ENCODE data around the gene PRKCE. TPM values are rescaled to one million over a fixed set of nuclear protein-coding genes. Genes with fewer than 3 reads are reported as not detected.

PRKCE gene
- total and polyA plus RNA-seq, 2 of the 8 experiments (the other 6 are each of a cell fraction or from before 2014, with no cell fraction given), result 0.54 to 2.1 TPM

- no peak overlapping the region for H2BK120ac ChIP-seq (replicated peaks; ENCODE audit: low read depth, low read length)
- no peak overlapping the region for H3K23ac ChIP-seq (ENCODE audit: insufficient read length)
- peaks cover 0 to 3% (median 2%) of the 10 kb centered on the region in 4 experiments; a peak in 3 of 7 replicates for H3K4me1 ChIP-seq (replicated peaks in 1 of 4; ENCODE audit: control insufficient read depth in 3 of 4, insufficient read depth in 4 of 4, low read length in 3 of 4)
- peaks cover 1% of the 10 kb centered on the region; the same call in 1 of the 2 replicates for H3K23me2 ChIP-seq (ENCODE audit: low read depth, low read length)
- WGBS, 2 experiments (ENCODE audit: extremely low coverage in 1 of 2, insufficient coverage in 1 of 2, insufficient read length in 1 of 2, insufficient replicate concordance in 2 of 2, low coverage in 1 of 2, low lambda C conversion rate in 2 of 2, missing lambda C conversion rate in 1 of 2), result 84% methylated on average over 8 of the region's 8 CpGs; no CpG with 5 or more reads in 1 of the 2 experiments
- H4K20me1 ChIP-seq (replicated peaks in 1 of 2; ENCODE audit: control insufficient read depth in 1 of 2, insufficient read depth in 2 of 2, low read length in 2 of 2), result no peaks in the 10 kb centered on the region
- ChIA-PET POLR2A (ENCODE audit: partially characterized antibody) (no interaction called here), CTCF (ENCODE audit: partially characterized antibody) (interaction anchor here (0.9 to 1.5 kb wide), 2 partner anchors 129 to 174 kb away, joined by 3 read pairs; no protein-coding TSS in a partner anchor)
- no peaks in the 10 kb centered on the region for H3K36me3 ChIP-seq (ENCODE audit: control insufficient read depth in 2 of 4, insufficient read depth in 4 of 4, low read length in 3 of 4)
- H3K18ac ChIP-seq (ENCODE audit: extremely low read depth, low read length), result no peak overlapping the region
- H2BK15ac ChIP-seq (ENCODE audit: low read length), result no peak overlapping the region
- H3K27ac ChIP-seq (ENCODE audit: low read depth, low read length), result no peak overlapping the region
- FAIRE-seq (no peak), DNase-seq (ENCODE audit: low read depth in 1 of 2, low spot score in 2 of 2) (no peak)
- H4K91ac ChIP-seq (replicated peaks; ENCODE audit: insufficient read length, low read length), result no peak overlapping the region
- no peak overlapping the region for H3K4me2 ChIP-seq (ENCODE audit: insufficient read depth in 1 of 2, low read depth in 2 of 2, low read length in 2 of 2)
- no peaks in the 10 kb centered on the region for H3K79me1 ChIP-seq (ENCODE audit: low read depth, low read length)
- H3K9ac ChIP-seq (replicated peaks in 1 of 4; ENCODE audit: extremely low read depth in 1 of 4, low read depth in 3 of 4, low read length in 3 of 4), result no peak overlapping the region
- H2BK5ac ChIP-seq (ENCODE audit: low read depth, low read length), result no peak overlapping the region
- no peak overlapping the region for H2BK20ac ChIP-seq (ENCODE audit: low read length)
- H2AFZ ChIP-seq (ENCODE audit: low read length), result no peak overlapping the region
- no peaks in the 10 kb centered on the region for H3K79me2 ChIP-seq (ENCODE audit: control insufficient read depth in 1 of 2, insufficient read depth in 2 of 2, low read length in 2 of 2)
- H3K56ac ChIP-seq (replicated peaks; ENCODE audit: insufficient read length, low read depth, low read length), result no peak overlapping the region
- 0 out of 2 replicates have a peak overlapping the region, but pooled peaks have one; percentile 3 for H2AK5ac ChIP-seq (ENCODE audit: low read depth, low read length)
- no peak overlapping the region for H3K4ac ChIP-seq (replicated peaks; ENCODE audit: insufficient read length, low read depth, low read length)
- H2BK12ac ChIP-seq (ENCODE audit: low read depth, low read length), result 0 out of 2 replicates have a peak overlapping the region, but pooled peaks have one; percentile 7
- H3K14ac ChIP-seq (ENCODE audit: insufficient read length), result no peak overlapping the region
- H3K27me3 ChIP-seq (replicated peaks in 1 of 4; ENCODE audit: control insufficient read depth in 3 of 4, extremely low read depth in 1 of 4, insufficient read depth in 3 of 4, low read length in 3 of 4), result no peaks in the 10 kb centered on the region
- H4K5ac ChIP-seq (ENCODE audit: insufficient read length, low read depth, low read length), result no peak overlapping the region
- no peaks in the 10 kb centered on the region for H3K9me3 ChIP-seq (ENCODE audit: insufficient read depth in 2 of 2, low read depth in 1 of 2, low read length in 1 of 2)
- no peak overlapping the region for H4K8ac ChIP-seq (ENCODE audit: extremely low read depth, insufficient read depth, low read length)
- no peak overlapping the region for H3K4me3 ChIP-seq (ENCODE audit: extremely low read depth in 1 of 4, insufficient read depth in 2 of 4, low read depth in 3 of 4, low read length in 4 of 4)
- TF ChIP-seq FOSL1 (IDR thresholded peaks at IDR 0.05; ENCODE audit: insufficient read depth, low read depth, low read length) (no peak), TCF12 (IDR thresholded peaks at IDR 0.05; ENCODE audit: low read depth, low read length) (no peak), RNF2 (IDR thresholded peaks at IDR 0.05; ENCODE audit: borderline replicate concordance, low read depth, low read length, missing control alignments, poor library complexity, severe bottlenecking) (no peak), BCL11A (IDR thresholded peaks at IDR 0.05; ENCODE audit: low read depth in 2 of 2, low read length in 2 of 2) (no peak), SIN3A (conservative IDR thresholded peaks at IDR 0.05 in 1 of 2, IDR thresholded peaks at IDR 0.05 in 1 of 2; ENCODE audit: low read depth in 1 of 2, low read length in 2 of 2) (no peak), EP300 (IDR thresholded peaks at IDR 0.05; ENCODE audit: borderline replicate concordance in 1 of 2, low read depth in 2 of 2, low read length in 2 of 2) (no peak), KDM1A (IDR thresholded peaks at IDR 0.05; ENCODE audit: borderline replicate concordance, low read length) (no peak), TEAD4 (IDR thresholded peaks at IDR 0.05; ENCODE audit: low read depth, low read length) (no peak), TAF1 (IDR thresholded peaks at IDR 0.05; ENCODE audit: low read depth, low read length) (no peak), SRF (IDR thresholded peaks at IDR 0.05; ENCODE audit: low read depth, low read length) (no peak), POLR2A (IDR thresholded peaks at IDR 0.05; ENCODE audit: control extremely low read depth in 1 of 2, low read depth in 2 of 2, low read length in 2 of 2) (no peak)
Observed at GRCh38 chr2:46236876-46237859, 585.7 kb downstream of the PRKCE start.
